Activated naive CD4-positive, alpha-beta T cell treated with anti-CD3 and anti-CD28 coated beads, Interleukin-2, amount 50 U/mL, for 72 hours (primary cell): ENCODE measurements around the gene C11orf68. TPM values are rescaled to one million over a fixed set of nuclear protein-coding genes. Genes with fewer than 3 reads are reported as not detected.
"Not testable (repeated sequence)": the region's sequence is repeated elsewhere in the genome, so short reads cannot be mapped to it uniquely, and the experiment has no call there.

Experiments used
- ATAC-seq, 2 donors: fragments of 150-1000 bp; cut with Tn5 transposase; 2 replicates each; pipeline ENCODE4 v1.10.0; 2021; ENCODE audit warnings: mild to moderate bottlenecking in 2 of 2, moderate library complexity in 2 of 2
- DNase-seq, 2 donors: peaks; one replicate each; pipeline ENCODE4 v3.0.0; 2021 to 2022; ENCODE audit warnings: low spot score in 2 of 2
- H3K27ac Mint-ChIP-seq, 2 donors: one replicate each; pipeline ENCODE4 v1.8.0; 2022; ENCODE audit warnings: mild to moderate bottlenecking in 2 of 2, mixed read lengths in 2 of 2
- H3K36me3 Mint-ChIP-seq, 2 donors: one replicate each; pipeline ENCODE4 v1.8.0; 2022; ENCODE audit warnings: mixed read lengths in 2 of 2
- H3K9me3 Mint-ChIP-seq, 2 donors: one replicate each; pipeline ENCODE4 v1.8.0; 2022; ENCODE audit warnings: mixed read lengths in 2 of 2
- total RNA-seq, 2 donors: library from RNA; stranded (reverse); gene quantifications; one replicate each; pipeline ENCODE4 v1.2.3, GENCODE V29; 2022

The C11orf68 gene
- total RNA-seq, 2 donors from 2014 or later: 17.6 to 28.6 TPM

DNA sequence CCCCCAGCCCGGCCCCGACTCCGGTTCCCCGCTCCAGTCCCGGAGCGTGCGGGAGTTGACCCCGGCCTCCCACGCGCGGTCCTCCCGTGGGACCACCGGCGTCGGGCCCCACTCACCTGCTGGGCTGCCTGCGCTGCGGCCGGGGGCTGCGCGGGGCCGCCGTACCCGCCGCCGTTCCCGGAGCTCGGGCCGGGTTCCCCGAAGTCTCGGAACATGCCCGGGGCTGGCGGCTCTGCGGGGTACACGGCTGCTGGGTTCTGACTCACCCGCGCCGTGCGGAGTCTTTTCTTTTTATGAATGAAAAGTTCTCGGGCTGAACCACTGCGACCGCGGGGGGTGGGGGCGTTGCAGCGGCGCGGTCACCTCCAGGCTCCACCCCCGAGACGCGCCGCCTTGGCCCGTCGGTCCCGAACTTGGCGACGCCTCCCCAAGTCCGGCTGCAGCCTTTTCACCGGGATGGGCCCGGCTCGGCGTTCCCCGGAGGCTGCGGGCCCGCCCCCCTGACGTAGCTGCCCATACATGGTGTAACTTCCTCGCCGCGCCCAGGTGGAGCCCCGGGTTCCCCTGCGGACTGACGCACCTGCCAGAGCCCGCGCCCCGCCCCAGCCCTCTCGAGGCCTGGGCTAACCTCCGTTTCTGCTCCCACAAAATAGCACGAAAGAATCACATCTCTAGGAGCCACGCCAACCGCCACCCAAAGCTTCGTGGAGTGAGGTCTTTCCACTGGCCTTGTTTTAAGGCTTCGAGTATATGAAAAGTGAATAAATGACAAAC lies 18.6 kb downstream of the C11orf68 start, which contains the start of gene FOSL1:
Gene FOSL1 (minus strand): TSS at position 264 of the 774 bp plus-strand sequence. CDS start 49 bp downstream, at position 215.
- ATAC-seq (peak; percentile 84 to 87), DNase-seq (peak; percentile 94 to 98)
- H3K27ac Mint-ChIP-seq: peak within 1 kb of the TSS; percentile 81 to 97
- H3K9me3 Mint-ChIP-seq: no peaks in the 10 kb centered on the region
- peaks cover 6 to 9% of the 10 kb centered on the region in 2 donors for H3K36me3 Mint-ChIP-seq

DNA sequence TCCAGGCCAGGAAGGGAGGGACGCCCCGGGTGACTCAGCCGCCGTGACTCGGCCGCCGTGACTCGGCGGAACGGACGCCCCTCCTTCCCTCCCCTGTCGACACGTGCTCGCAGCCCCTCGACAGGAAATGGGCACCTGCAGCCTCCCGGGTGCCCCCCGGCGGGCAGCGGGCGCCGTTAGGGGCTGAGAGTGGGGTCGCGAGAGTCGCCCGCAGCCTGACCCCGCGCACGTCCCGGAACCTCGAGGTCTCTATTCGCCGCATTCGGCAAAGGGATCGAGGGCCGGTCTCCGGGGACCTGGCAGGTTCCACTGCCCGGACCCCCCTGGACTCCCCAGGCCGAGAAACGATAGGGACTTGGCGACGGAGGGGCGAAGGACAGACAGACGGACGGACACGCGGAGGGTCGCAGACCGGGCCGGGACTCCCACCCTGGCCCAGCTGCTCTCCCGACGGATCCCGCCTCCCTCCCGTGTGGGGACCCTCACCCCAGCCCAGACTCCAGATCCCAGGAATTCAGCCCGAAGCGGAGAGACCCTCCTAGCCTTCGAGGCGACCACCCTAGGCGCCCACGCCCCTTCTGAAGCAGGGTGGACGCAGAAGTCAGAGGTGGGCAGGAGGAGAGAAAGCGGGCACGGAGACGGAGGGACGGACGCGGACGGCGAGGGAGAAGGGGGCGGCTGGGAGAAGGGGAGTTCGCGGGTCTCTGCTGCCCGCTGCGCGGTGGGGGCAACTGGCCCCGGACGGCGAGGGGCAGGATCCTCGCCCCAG lies 19.3 kb downstream of the C11orf68 start:
- ATAC-seq: peak; percentile 35 to 52
- H3K36me3 Mint-ChIP-seq: peaks cover 9% of the 10 kb centered on the region in 2 donors

DNA sequence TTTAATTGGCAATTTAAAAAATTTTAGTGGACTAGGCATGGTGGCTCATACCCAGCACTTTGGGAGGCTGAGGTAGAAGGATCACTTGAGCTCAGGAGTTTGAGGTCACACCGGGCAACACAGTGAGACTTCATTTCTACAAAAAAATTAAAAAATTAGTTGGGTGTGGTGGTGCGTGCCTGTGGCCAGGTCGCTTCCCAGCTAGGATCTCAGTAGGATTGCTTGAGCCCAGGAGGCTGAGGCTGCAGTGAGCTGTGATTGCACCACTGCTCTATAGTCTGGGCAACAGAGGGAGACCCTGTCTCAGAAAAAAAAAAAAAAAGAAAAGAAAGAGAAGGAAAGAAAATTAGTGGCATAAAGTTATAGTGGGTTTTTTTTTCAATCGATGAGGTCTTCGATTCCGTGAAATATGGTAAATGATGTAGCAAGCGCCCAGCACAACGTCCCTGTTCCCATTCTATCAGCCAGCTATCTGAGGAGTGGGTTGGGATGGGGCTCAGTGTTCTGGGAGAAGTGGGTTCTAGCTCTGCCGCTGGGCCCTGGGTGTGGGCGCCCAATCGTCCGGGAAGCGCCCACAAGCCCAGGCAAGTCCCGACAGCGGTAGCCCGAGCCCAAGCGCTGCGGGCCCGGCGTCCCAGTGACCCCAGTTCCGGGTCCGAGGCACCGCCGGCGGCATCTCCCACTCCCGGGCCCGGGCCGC lies 20.1 kb downstream of the C11orf68 start:
- DNase-seq (no peak), ATAC-seq (no peak)
- peaks cover 9 to 13% of the 10 kb centered on the region in 2 donors for H3K36me3 Mint-ChIP-seq
- H3K27ac Mint-ChIP-seq: peak overlapping the region; percentile 97 to 98
- no peaks in the 10 kb centered on the region for H3K9me3 Mint-ChIP-seq

More for the DNA sequence above, 19.3 kb downstream of the C11orf68 start:
- peak overlapping the region; percentile 81 to 97 for H3K27ac Mint-ChIP-seq
- H3K9me3 Mint-ChIP-seq: no peaks in the 10 kb centered on the region
- DNase-seq: peak; percentile 71 to 89

DNA sequence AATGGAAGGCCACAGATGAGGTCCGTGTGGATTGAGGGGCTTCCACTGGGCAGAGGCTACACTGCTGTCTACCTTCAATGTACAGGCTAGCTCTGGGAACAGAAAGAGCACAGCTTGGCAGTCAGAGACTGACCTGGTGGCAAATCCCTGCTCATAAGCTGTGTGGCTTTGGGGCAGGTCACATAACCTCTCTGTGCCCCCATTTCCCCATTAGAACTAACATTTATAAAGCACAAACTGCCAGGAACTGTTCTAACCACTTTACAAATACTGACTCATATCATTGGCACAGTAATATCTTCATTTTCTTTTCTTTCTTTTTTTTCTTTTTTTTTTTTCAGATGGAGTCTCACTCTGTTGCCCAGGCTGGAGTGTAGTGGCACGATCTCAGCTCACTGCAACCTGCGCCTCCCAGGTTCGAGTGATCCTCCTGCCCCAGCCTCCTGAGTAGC lies 21.8 kb downstream of the C11orf68 start:
- Mint-ChIP-seq H3K27ac (peak overlapping the region; percentile 84 to 97), H3K36me3 (peaks cover 16 to 22% of the 10 kb centered on the region in 2 donors), H3K9me3 (no peaks in the 10 kb centered on the region)
- DNase-seq (no peak), ATAC-seq (peak in 1 of 2 donors; percentile 2)

DNA sequence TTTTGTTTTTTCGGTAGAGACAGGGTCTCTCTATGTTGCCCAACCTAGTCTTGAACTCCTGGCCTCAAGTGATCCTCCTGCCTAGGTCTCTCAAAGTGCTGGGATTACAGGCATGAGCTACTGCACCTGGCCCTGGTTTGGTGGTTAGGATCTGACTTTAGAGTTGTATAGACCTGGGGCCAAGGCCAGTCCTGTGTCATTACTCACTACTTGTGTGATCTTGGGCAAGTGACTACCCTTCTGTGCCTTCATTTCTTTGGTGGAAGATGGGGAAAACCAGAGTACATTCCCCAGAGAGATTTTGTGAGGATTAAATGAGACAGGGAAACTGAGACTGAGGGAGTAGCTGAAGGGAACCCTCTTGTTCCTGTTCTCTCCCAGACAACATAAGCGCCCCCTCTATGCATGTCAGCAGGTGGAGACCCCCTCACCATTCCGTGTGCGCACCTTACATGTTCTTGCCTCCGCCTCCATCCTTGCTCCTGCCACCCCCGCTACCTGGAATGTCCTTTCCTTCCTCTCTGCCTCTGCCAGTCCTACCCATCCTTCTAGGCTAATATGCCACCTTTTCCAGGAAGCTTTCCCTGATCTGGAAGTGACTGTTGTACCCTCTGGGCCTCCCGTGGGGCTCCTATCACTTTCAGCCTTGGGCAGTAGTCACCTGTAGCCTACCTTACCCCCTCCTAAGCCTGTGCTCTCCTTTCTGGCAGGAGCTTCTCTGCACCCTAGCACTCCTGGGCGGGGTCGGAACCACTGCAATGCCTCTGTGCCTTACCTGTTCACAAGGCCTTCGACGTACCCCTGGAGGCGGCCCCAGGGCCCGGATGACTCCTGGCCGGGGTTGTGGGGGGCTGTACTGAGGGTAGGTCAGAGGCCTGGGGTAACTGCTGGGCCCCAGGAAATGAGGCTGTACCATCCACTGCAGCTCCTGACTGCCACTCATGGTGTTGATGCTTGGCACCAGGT lies 22.5 kb downstream of the C11orf68 start:
- Mint-ChIP-seq H3K9me3 (no peaks in the 10 kb centered on the region), H3K27ac (peak overlapping the region; percentile 84 to 97), H3K36me3 (peaks cover 18 to 22% of the 10 kb centered on the region in 2 donors)
- DNase-seq (no peak), ATAC-seq (peak in 1 of 2 donors; percentile 17)

DNA sequence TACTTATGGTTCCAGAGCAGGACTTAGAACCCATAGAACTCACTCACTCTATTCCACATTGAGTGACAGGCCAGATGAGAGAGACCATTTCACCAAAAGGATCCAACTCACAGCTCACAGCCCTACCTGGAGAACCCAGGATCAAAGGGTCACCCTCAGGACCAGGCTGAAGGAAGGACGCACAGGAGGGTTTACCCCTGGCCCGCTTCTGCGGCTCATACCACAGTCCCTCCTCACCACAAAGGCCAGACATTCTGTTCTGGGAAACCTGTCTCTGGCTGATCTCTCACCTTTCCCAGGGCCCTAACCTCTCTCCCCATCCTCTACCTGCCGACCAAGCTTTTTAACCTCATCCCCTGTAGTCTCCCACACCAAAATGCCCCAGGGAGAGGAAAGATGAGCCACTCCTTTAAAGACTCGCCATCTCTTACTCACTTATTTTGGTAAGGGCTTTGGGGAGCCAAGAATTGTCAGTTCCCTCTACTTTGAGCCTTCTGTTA lies 23.3 kb downstream of the C11orf68 start:
- H3K27ac Mint-ChIP-seq: peak overlapping the region; percentile 95 to 97
- ATAC-seq (no peak), DNase-seq (no peak)
- peaks cover 18 to 22% of the 10 kb centered on the region in 2 donors for H3K36me3 Mint-ChIP-seq
- no peaks in the 10 kb centered on the region for H3K9me3 Mint-ChIP-seq

DNA sequence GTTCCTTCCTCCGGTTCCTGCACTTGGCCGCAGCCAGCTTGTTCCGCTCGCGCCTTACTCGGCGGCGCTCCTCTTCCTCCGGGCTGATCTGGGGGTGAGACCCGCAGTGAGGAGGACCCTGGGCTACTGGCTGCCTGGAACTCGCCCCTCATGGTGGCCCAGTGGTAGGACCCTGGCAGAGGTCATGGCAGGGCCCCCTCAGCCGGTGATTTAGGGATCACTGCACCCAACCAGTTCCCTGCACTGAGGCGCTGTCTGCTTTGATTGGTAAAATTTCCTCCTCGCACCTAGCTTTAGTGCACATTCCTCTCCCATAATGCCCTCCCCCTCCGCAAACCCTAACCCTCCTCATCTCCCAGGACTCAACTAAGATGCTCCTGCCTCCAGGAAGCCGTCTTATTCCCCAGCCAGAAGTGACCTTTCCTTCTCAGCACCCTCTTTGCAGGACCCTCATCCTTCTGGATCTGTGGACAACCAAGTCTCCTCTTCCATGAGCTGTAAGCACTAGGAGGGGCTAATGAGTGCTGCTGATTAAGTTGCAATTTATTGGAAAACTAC lies 24.7 kb downstream of the C11orf68 start:
- Mint-ChIP-seq H3K9me3 (no peaks in the 10 kb centered on the region), H3K27ac (peak overlapping the region; percentile 94 to 97), H3K36me3 (peaks cover 17 to 22% of the 10 kb centered on the region in 2 donors)
- DNase-seq: no peak
- no peak for ATAC-seq

DNA sequence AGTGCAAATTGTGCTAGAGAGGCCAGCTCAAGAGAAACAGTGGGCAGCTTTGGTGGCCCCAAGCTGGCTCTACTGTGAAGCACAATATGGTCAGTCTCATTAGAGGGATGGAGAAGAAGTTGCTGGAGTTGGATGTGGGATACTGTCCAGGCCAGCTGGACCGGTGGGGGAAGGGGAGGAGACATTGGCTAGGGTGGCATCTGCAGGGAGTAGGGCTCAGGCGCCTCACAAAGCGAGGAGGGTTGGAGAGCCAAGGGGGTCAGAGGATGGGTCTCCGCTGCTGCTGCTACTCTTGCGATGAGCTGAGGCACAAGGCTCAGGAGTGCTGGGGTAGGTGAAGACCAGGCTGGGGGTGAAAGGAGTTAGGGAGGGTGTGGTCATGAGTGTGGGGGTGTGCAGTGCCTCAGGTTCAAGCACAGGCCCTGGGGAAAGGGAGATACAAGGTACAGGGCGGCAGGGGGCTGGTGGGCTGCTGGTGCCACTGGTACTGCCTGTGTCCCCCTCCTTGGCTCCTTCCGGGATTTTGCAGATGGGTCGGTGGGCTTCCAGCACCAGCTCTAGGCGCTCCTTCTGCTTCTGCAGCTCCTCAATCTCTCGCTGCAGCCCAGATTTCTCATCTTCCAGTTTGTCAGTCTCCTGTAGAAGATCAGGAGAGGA lies 26.1 kb downstream of the C11orf68 start:
- no peaks in the 10 kb centered on the region for H3K9me3 Mint-ChIP-seq
- peaks cover 9 to 29% of the 10 kb centered on the region in 2 donors for H3K36me3 Mint-ChIP-seq
- no peak for ATAC-seq
- peak overlapping the region; percentile 93 to 97 for H3K27ac Mint-ChIP-seq
- DNase-seq: no peak

DNA sequence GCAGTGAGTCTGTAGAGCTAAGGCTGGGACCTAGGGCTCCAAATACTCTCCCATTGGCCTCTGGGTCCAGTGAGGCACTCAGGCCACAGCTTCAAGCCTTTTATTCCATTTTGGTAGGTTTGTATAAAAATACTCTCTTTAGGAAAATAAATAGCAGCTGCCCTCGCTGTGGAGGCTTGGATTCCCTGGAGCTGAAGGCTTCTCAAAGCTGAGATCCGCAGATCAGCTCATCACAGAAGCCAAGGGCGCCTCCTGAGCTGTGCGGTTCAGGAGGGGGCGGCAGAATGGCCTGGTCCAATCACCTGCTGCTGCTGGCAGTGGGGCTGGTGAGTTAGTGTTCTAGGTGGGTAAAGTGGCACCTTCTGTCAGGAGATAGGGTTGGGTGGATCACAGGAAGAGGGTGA lies 26.7 kb downstream of the C11orf68 start:
- not testable (repeated sequence) for DNase-seq, H3K9me3 Mint-ChIP-seq, ATAC-seq
- H3K27ac Mint-ChIP-seq: peak overlapping the region; percentile 93 to 97
- H3K36me3 Mint-ChIP-seq: peaks cover 9 to 29% of the 10 kb centered on the region in 2 donors

DNA sequence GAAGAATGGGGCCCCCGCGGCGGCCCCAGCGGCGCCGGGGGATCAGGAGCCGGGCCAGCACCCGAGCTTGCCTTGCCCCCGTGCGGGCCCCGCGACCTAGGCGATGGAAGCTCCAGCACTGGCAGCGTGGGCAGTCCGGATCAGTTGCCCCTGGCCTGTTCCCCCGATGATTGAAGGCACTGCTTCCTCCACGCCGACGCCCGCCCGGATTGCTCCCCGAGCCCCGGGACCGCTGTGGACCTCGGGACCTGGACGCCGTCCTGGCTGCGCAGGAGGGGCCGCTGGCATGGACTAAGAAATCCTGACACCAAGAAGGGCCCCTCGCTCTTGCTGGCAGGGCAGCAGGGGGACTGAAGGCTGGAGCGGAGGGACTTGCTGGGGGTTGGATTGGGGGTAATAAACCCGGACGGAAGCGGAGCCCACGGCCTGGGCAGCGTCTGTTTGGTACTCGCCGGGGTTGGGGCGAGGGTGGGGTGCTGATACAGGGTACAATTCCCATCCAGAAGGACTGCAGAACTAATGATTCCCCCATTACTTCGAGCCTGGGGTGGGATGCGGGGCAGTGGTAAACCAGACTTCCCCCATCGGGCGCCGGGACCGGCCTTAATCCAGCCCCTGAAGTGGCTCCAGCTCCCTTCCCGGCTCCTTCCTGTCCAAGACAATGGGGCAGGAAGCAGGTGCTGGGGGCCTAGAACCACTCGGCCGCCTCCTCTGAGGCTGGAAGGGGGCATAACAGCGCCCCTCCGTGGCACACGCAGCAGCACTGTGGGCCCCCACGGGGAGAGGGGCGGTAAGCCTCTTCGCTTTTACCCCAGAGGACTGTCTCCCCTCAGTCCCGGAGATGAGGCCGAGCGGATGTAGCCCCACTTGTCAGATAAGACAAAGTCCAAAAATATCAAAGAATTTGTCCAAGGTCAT lies 27.4 kb downstream of the C11orf68 start:
- DNase-seq (no peak), ATAC-seq (no peak)
- Mint-ChIP-seq H3K36me3 (peaks cover 15 to 29% of the 10 kb centered on the region in 2 donors), H3K27ac (peak overlapping the region; percentile 76 to 97), H3K9me3 (no peaks in the 10 kb centered on the region)

DNA sequence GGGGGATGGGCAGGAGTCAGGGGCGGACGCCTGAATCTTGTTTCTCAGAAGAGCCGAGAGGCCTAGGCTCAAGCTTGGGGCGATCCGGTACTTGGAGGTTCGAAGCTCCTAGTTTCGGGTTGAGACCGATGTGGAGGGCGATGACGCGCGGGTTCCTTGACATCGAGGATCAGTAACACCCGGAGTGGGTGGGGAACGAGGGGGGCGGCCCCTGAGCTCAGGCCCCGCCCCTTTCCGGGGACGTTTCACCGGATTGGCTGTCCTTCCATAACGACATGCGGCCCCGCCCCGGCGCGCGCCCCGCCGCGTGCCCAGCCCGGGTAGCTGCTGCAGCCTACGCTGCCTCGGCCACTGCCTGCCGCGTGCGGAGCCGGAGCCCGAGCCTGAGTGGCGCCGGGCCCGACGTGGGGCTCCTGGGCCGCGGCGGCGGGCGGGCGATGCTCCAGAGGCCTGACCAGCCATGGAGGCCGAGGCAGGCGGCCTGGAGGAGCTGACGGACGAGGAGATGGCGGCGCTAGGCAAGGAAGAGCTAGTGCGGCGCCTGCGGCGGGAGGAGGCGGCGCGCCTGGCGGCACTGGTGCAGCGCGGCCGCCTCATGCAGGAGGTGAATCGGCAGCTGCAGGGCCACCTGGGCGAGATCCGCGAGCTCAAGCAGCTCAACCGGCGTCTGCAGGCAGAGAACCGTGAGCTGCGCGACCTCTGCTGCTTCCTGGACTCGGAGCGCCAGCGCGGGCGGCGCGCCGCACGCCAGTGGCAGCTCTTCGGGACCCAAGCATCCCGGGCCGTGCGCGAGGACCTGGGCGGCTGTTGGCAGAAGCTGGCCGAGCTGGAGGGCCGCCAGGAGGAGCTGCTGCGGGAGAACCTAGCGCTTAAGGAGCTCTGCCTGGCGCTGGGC lies 28.3 kb downstream of the C11orf68 start, which contains the start of gene CCDC85B:
Gene CCDC85B (plus strand): TSS at position 350 of the 895 bp plus-strand sequence. CDS start 111 bp downstream, at position 461.
- ATAC-seq: peak; percentile 71 to 73

DNA sequence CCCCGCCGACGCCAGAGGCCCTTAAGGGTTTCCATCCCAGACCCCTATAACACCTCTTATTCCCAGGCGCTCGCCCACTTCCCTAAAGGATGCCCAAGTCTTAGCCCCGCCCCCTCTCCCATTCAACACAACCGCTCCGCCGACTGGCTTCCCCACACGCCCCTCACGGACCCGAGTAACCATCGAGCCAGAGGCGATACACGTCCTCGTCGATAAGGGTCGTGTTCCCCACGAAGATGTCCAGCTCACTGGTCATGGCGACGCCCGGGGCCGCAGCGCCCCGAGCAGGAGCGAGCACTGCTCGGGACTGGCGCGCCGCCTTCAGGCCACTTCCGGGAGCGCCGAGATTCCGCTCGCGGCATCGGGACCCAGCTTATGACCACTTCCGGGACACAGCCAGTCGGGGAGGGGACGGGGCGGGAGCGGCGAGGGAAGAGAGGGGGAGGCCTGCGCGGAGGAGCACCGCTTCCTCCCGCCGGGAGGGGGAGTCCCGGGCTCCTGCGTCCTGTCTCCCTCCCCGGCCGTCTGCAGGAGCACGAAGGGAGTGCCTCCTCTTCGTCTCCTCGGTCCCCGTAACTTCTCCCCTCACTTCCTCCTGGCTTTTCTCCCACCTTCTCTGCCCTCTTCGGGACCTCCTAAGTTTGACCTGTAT lies 30.6 kb downstream of the C11orf68 start, which contains the start of gene FIBP:
Gene FIBP (minus strand): TSS at position 309 of the 652 bp plus-strand sequence. CDS start 53 bp downstream, at position 256.
- ATAC-seq (peak; percentile 72 to 75), DNase-seq (peak; percentile 95 to 96)
- H3K27ac Mint-ChIP-seq: peak within 1 kb of the TSS; percentile 97 to 98
- H3K36me3 Mint-ChIP-seq: peaks cover 21 to 24% of the 10 kb centered on the region in 2 donors
- no peaks in the 10 kb centered on the region for H3K9me3 Mint-ChIP-seq

More for the DNA sequence above, 28.3 kb downstream of the C11orf68 start, which contains the start of gene CCDC85B:
- Mint-ChIP-seq H3K9me3 (no peaks in the 10 kb centered on the region), H3K27ac (peak within 1 kb of the TSS; percentile 97 to 98), H3K36me3 (peaks cover 16 to 25% of the 10 kb centered on the region in 2 donors)
- peak; percentile 98 to 99 for DNase-seq
